GM18873 (cell line): Measurements from ENCODE around the gene NTM.

Experiments used
- ATAC-seq: cut with Tn5 transposase; IDR thresholded peaks from one replicate; pipeline ENCODE4 v1.9.1; 2021; ENCODE audit warnings: mild to moderate bottlenecking, moderate library complexity, moderate number of reproducible peaks; ENCODE audit not compliant: unreplicated experiment, low FRiP score

NTM gene

GRCh38 chr11:131966667-131967066 lies 596.3 kb downstream of the NTM start:
- no peak for ATAC-seq

DNA sequence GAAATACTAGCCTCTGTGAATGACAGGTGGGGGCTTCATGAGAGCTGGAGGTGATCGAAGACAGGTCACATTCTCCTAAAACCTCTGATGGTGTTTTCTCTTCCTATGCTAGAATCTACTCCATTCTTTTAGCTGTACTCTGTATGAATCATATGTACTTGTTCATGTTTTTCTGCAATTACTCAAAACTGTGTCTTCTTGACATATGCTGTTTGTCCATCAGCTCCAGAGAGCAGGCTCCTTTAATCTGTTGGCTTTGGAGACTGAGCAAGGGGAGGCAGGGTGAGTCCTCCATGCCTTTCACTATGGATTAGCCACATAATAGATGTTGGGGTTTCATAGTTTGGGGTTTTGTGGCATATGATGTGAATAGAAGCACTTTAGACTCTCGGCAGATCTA lies 598.8 kb downstream of the NTM start:
- ATAC-seq, result no peak

DNA sequence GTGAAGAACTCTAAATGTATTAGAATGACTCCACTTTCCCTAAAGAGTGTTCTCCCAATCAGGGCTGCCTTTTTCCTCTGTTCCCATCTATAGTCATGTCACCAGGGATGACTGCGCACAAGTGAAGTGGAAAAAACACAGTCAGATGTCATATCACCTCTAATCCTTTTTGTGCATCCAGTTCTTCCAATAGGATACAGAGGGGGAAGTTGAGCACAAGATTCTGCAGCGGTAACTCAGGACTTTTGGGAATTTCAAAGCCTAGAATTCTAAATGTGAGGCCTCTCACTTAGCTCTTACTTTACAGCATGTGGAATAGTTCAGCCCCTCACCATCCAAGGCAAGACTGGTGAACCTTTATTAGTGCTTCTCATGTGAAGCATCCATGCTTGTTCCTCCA lies 602.6 kb downstream of the NTM start:
- no peak for ATAC-seq

DNA sequence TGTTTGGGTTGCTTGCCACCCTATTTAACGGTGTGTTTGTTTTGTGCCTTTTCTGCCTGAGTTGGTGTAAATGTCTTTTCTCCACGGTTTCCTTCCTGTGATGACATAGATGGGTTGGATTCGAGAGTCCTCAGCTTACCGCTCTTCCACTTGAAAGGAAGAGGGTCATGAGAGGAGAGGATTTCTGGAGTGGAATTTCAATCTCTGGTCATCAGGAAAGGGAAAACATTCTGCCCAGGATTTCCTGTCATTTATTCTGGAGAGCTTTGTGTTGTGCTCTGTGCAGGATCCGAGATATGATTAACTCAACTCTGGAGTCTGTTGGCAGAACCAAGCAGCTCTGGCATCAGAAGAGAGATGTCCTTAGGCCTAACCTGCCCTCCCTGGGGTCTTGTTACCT lies 605.2 kb downstream of the NTM start:
- no peak for ATAC-seq

DNA sequence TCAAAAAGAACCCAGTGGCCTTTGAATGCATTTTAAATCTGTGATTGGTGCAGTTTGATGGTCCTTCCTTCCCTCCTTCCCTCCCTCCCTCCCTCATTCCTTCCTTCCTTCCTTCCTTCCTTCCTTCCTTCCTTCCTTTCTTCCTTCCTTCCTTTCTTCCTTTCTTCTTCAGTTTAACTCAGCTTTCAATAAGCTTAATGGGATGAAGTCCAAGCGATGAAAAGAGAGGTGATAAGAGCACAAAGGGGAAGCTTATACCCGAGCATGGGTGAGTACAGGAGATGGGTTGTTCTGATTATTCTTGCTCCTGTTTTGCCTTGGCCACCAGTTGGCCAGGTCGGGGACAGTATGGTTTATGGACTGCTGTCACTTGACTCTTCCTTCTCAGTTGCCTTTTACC lies 605.6 kb downstream of the NTM start:
- ATAC-seq, result no peak

DNA sequence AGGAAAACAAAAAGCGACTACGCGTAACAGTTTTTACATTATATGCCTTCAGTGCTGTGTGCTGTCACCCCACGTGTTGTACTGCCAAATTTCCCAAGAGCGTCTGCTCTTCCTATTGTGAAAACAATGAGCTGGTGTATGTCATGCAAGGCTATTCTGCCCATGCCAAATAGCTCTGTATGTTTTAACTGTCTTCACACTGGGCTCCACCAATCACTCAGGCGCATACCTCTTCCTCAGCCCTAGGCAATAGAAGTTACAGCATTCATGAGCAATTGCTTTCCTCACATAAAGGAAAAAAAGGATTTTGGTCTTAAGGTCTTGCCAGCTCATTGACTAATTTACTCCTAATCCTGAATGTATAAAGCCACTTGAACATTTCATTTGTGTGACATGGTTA lies 606.8 kb downstream of the NTM start:
- no peak for ATAC-seq

DNA sequence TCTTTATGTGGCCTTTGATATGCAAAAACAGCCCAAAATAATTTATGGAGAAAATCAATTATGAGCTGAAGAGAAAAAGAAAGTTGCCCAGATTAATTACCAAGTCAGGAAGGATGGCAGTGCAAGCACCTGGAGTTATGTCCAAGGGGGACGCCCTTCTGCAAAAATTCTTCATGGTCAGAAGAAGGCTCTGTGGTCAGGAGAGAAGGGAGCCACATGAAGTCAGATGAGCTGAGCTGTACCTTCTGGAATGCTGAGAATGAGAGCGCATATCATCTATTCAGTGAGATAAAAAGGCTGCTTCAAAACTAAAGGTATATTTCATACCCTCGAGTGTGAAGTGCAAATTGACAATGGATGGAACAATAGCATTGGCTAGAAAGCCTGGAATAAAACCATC lies 607.4 kb downstream of the NTM start:
- no peak for ATAC-seq

GRCh38 chr11:131978351-131978750 lies 607.9 kb downstream of the NTM start:
- ATAC-seq, result no peak

DNA sequence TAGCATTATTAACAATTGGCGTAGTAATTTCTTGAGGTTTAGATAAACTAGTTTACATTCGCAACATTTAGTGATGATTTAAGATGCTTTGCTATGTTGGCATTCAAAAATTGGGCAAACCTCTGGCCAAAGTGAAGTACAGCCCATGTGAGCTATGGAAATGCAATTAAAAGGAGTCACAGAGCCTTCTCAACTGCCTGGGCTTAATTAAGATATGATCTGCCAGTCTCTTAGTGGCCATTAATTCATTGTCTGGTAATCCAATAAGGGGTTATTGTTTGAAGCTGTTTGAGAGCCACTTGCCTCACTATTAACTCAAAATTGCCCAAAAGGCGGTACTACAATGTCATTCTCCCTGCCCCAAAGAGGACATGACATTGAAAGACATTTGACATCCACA lies 608.9 kb downstream of the NTM start:
- no peak for ATAC-seq

GRCh38 chr11:131980199-131980598 lies 609.8 kb downstream of the NTM start:
- ATAC-seq, result no peak

DNA sequence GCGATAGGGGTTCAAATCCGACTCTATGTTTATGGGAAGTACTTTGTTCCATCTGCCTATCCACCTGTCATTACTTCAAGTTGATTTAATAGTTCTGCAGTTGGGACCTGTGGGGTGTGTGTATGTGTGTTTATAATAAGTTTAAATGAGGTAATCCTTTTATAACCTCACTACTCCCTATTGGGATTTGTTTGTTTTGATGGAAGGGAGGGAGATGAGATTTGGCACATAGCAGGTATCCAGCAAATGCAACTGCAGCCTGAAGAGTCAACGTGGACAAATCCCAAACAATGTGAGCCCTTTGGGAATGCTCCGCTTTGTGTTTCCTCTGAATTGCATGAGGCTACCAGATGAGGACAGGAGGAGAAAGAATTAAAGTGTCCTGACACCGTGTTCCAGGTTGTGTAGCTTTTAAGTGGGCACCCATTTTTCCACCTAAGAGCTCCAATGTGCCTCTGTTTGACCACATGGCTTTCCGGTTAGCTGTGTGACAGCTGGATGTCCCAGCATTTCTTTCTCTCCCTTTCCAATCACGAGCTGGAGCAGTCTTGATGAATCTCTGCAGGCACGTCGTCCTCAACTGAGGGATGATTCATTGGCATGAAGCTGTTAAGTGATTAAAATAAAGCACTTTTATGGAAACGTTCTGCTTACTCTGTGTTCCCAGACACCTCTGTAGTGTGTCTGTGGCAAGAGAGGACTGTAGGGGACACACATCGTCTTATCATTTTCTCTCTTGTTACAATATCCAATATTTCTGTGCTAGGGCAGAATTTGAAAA lies 610.7 kb downstream of the NTM start:
- no peak for ATAC-seq

DNA sequence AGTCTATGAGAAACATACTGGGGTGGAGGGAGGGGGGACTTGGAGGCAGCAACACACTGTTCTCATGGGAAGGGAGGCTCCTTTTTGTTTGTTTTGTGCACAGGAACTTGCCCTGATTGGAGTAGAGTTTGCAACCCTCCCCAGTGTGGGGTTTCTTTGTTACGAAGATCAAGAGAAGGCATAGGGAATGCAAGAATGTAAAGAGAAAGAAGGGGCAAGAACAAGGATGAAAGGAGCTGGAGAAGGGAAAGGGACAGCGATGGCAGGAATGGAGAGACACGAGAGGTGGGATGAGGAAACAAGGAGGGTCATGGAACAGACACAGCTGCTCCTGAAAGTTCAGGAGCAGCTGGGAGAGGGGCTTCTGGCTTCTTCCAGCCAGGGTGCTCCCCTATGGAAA lies 611.7 kb downstream of the NTM start:
- ATAC-seq, result no peak

DNA sequence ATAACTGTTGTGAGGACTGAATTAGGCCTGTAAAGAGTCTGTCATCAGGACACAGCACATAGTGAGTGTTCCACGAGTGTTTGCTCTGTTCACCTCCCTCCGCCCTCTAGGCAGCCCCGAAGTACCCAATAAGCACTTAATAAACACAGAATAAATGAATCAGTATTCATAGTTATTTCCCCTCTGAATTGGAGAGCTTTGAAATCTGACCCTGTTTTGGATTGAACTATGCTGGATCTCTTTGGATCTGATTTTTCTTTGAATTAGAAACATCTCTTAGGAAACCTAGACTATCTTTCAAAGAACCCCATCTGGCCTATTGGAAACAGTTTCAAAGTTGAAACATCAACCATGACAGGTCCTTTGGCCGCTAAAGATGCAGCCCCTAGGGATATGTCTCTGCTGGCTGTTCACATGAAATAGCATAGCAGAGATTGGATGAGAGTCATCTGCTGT lies 615.5 kb downstream of the NTM start:
- ATAC-seq, result no peak

DNA sequence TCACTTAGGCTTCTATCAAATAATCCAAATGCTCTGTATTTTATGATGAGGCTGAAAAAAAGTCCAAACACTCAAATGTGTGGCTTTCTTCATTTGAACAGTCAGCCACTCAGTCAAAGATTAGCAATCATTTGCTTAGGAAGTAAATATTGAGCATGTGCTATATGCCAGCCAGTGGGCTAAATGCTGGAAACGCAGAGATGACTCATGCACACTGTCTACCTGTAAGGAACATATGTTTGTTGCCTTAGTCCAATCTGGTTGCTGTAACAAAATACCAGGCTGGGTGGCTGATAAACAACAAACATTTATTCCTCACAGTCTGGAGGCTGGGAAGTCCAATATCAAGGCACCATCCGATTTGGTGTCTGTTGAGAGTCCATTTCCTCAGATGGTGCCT lies 617.3 kb downstream of the NTM start:
- no peak for ATAC-seq

- no peak for ATAC-seq
Observed at GRCh38 chr11:131991606-131992005, 621.2 kb downstream of the NTM start.

- ATAC-seq, result no peak
Observed at GRCh38 chr11:131993246-131993645, 622.8 kb downstream of the NTM start.

GRCh38 chr11:131998020-131998419 lies 627.6 kb downstream of the NTM start:
- ATAC-seq, result no peak

DNA sequence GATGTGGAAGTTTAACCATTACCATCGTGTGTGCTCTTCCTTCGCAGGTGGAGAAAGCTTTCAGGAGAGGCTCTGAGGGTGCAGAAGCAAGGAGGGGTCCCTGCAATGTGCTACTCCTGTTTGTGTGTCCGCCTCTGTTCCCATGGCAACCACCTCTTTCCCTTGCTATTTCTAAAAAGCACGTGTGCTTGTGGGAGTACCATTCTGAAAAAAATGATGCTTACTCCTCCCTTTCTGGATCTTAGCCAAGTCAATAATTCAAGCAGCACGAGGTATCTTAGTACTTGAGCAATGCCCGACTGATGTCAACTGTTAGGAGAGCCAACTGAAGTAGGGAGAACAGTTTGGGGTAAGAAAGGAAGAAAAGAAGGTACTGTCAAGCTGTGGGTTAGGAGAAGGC lies 628.7 kb downstream of the NTM start:
- no peak for ATAC-seq

GRCh38 chr11:131999955-132000354 lies 629.5 kb downstream of the NTM start:
- ATAC-seq, result no peak

GRCh38 chr11:132005887-132006286 lies 635.5 kb downstream of the NTM start:
- no peak for ATAC-seq

- ATAC-seq, result no peak
Observed at GRCh38 chr11:132006884-132007580, 636.6 kb downstream of the NTM start.

GRCh38 chr11:132008226-132008625 lies 637.8 kb downstream of the NTM start:
- ATAC-seq, result no peak
